NCI-H128 (cell line): ENCODE results near the gene NPTX2.

Source experiments
- DNase-seq: peaks from one replicate; lab custom pipeline; 2025; ENCODE audit not compliant: unreplicated experiment; lab: John Stamatoyannopoulos, UW

The NPTX2 gene

GRCh38 chr7:98653601-98654310 lies 36.7 kb downstream of the NPTX2 start:
- no peak for DNase-seq

GRCh38 chr7:98654524-98655272 lies 37.6 kb downstream of the NPTX2 start:
- no peak for DNase-seq

GRCh38 chr7:98655611-98656010 lies 38.5 kb downstream of the NPTX2 start:
- DNase-seq = no peak

GRCh38 chr7:98656899-98657298 lies 39.8 kb downstream of the NPTX2 start:
- no peak for DNase-seq

- no peak for DNase-seq
These were observed 40.7 kb downstream of the NPTX2 start for GRCh38 chr7:98657736-98658135.

- DNase-seq = no peak
These were observed 42.7 kb downstream of the NPTX2 start for GRCh38 chr7:98659756-98660155.

- no peak for DNase-seq
These were observed 44.5 kb downstream of the NPTX2 start for GRCh38 chr7:98661607-98662006.

GRCh38 chr7:98662289-98662688 lies 45.2 kb downstream of the NPTX2 start:
- no peak for DNase-seq

GRCh38 chr7:98664882-98665281 lies 47.8 kb downstream of the NPTX2 start:
- DNase-seq = no peak

- DNase-seq = no peak
These were observed 51.2 kb downstream of the NPTX2 start for GRCh38 chr7:98668255-98668654.

GRCh38 chr7:98669329-98670000 lies 52.4 kb downstream of the NPTX2 start:
- no peak for DNase-seq

GRCh38 chr7:98670186-98670585 lies 53.1 kb downstream of the NPTX2 start:
- no peak for DNase-seq

GRCh38 chr7:98671733-98672331 lies 54.7 kb downstream of the NPTX2 start:
- no peak for DNase-seq

- no peak for DNase-seq
These were observed 57.4 kb downstream of the NPTX2 start for GRCh38 chr7:98674461-98674860.

- DNase-seq = no peak
These were observed 57.8 kb downstream of the NPTX2 start for GRCh38 chr7:98674881-98675280.

- DNase-seq = no peak
These were observed 61.1 kb downstream of the NPTX2 start for GRCh38 chr7:98678215-98678614.
